ENCODE data around the gene SLC45A1. TPM values are rescaled to one million over a fixed set of nuclear protein-coding genes. Genes with fewer than 3 reads are reported as not detected.

Gene SLC45A1
- polyA plus RNA-seq, 3 donors, result 0.21 TPM; not detected in 2

GRCh38 chr1:8358897-8359616 is 41.1 kb downstream of the SLC45A1 start:
- peaks cover 98% of the 10 kb centered on the region in 2 donors for H3K36me3 ChIP-seq (replicated peaks in 1 of 2; ENCODE audit: control insufficient read depth in 1 of 2, insufficient read depth in 2 of 2, low read length in 2 of 2)

More at GRCh38 chr1:8358897-8359616, 41.1 kb downstream of the SLC45A1 start:
- Histone ChIP-seq H3K4me3 (replicated peaks in 1 of 3; ENCODE audit: low read depth in 2 of 3, low read length in 3 of 3) (no peak overlapping the region), H3K9me3 (replicated peaks in 1 of 2; ENCODE audit: control insufficient read depth in 1 of 2, insufficient read depth in 1 of 2, low read length in 2 of 2) (no peaks in the 10 kb centered on the region), H3K4me2 (replicated peaks; ENCODE audit: extremely low read depth, low read length, poor library complexity, severe bottlenecking) (no peak overlapping the region), H3K27ac (ENCODE audit: low read depth in 1 of 2, low read length in 2 of 2) (peak overlapping the region in 1 of 2 donors; percentile 5), H3K9ac (ENCODE audit: insufficient read depth, low read length, poor library complexity, severe bottlenecking) (no peak overlapping the region), H3K27me3 (ENCODE audit: control insufficient read depth in 2 of 2, insufficient read depth in 2 of 2, low read length in 2 of 2) (no peaks in the 10 kb centered on the region), H2AFZ (ENCODE audit: insufficient read depth, low read depth, low read length, poor library complexity, severe bottlenecking) (no peak overlapping the region), H3K79me2 (ENCODE audit: insufficient read depth, low read length) (no peaks in the 10 kb centered on the region), H3K4me1 (ENCODE audit: control insufficient read depth in 1 of 2, insufficient read depth in 2 of 2, low read length in 2 of 2) (no peaks in the 10 kb centered on the region), H4K20me1 (ENCODE audit: insufficient read depth, low read length) (peaks cover 76% of the 10 kb centered on the region)
- Mint-ChIP-seq H3K9me3 (peaks cover 0 to 1% (median 0%) of the 10 kb centered on the region in 7 donors), H3K4me3 (no peak overlapping the region), H3K27ac (peak overlapping the region in 1 of 7 donors; percentile 54), H3K36me3 (peaks cover 79 to 92% of the 10 kb centered on the region in 2 donors), H3K4me1 (no peaks in the 10 kb centered on the region), H3K27me3 (ENCODE audit: low read depth in 3 of 3) (peaks cover 0 to 2% (median 2%) of the 10 kb centered on the region in 3 donors)
- no peak for DNase-seq
- over 99% methylated on average over 22 of the region's 26 CpGs for WGBS (ENCODE audit: insufficient coverage)
- no peak for TF ChIP-seq CTCF (IDR thresholded peaks at IDR 0.05)
- intact Hi-C loops (cut with micrococcal nuclease), result no loop called here
